Hepatocyte (in vitro differentiated cells): ENCODE results near the gene KRTAP5-10. TPM values are rescaled to one million over a fixed set of nuclear protein-coding genes. Genes with fewer than 3 reads are reported as not detected.

Experiments used
- DNase-seq: peaks from one replicate; pipeline ENCODE4 v3.0.0-alpha.2; 2016; ENCODE audit warnings: low spot score
- H2AFZ ChIP-seq: fragments of 200-600 bp; sonication (generic); 2 replicates; pipeline ENCODE4 v1.6.0; 2016; ENCODE audit warnings: antibody characterized with exemption, mild to moderate bottlenecking
- H3K27ac ChIP-seq: fragments of 200-600 bp; sonication (generic); 2 replicates; pipeline ENCODE4 v1.5.1; 2016; ENCODE audit warnings: mild to moderate bottlenecking
- H3K27me3 ChIP-seq: fragments of 200-600 bp; sonication (generic); 2 replicates; pipeline ENCODE4 v1.6.1; 2016
- H3K36me3 ChIP-seq: fragments of 200-600 bp; sonication (generic); replicated peaks from 2 replicates; pipeline ENCODE4 v1.5.1; 2016; ENCODE audit warnings: low read depth; ENCODE audit not compliant: insufficient read depth
- H3K4me1 ChIP-seq: fragments of 200-600 bp; sonication (generic); 2 replicates; pipeline ENCODE4 v1.5.1; 2016; ENCODE audit warnings: mild to moderate bottlenecking, moderate library complexity; ENCODE audit not compliant: insufficient read depth
- H3K4me2 ChIP-seq: fragments of 200-600 bp; sonication (generic); 2 replicates; pipeline ENCODE4 v1.6.0; 2016
- H3K4me3 ChIP-seq: fragments of 200-600 bp; sonication (generic); 2 replicates; pipeline ENCODE4 v1.5.1; 2016; ENCODE audit warnings: mild to moderate bottlenecking
- H3K79me2 ChIP-seq: fragments of 200-600 bp; sonication (generic); 2 replicates; pipeline ENCODE4 v1.6.0; 2017; ENCODE audit warnings: mild to moderate bottlenecking
- H3K9me2 ChIP-seq: fragments of 200-600 bp; sonication (generic); replicated peaks from 2 replicates; pipeline ENCODE4 v1.6.0; 2017; ENCODE audit warnings: mild to moderate bottlenecking; ENCODE audit not compliant: insufficient read depth
- H3K9me3 ChIP-seq: fragments of 200-600 bp; sonication (generic); 2 replicates; pipeline ENCODE4 v1.5.1; 2016; ENCODE audit warnings: low read depth, mild to moderate bottlenecking
- H4K20me1 ChIP-seq: fragments of 200-600 bp; sonication (generic); 2 replicates; pipeline ENCODE4 v1.6.0; 2016; ENCODE audit warnings: mild to moderate bottlenecking; ENCODE audit not compliant: insufficient read depth, poor library complexity, severe bottlenecking
- CTCF ChIP-seq: fragments of 200-600 bp; sonication (generic); IDR thresholded peaks from 2 replicates; pipeline ENCODE4 v1.5.1; 2016; ENCODE audit warnings: antibody characterized with exemption, mild to moderate bottlenecking; ENCODE audit not compliant: poor library complexity
- EZH2 ChIP-seq: fragments of 200-600 bp; sonication (generic); IDR thresholded peaks from 2 replicates; pipeline ENCODE4 v1.6.1; 2016; ENCODE audit warnings: antibody characterized with exemption, mild to moderate bottlenecking, borderline replicate concordance
- EZH2phosphoT487 ChIP-seq: fragments of 200-600 bp; sonication (generic); IDR thresholded peaks from one replicate; pipeline ENCODE4 v1.6.1; 2018; ENCODE audit warnings: antibody characterized with exemption, mild to moderate bottlenecking, low read depth, moderate library complexity; ENCODE audit not compliant: unreplicated experiment, severe bottlenecking
- WGBS: methylation state at CpG from one replicate; pipeline ENCODE4 v1.1.6; 2016; ENCODE audit warnings: low lambda C conversion rate; ENCODE audit errors: missing lambda C conversion rate; 5-methylcytosine and 5-hydroxymethylcytosine counted together
- polyA plus RNA-seq: library from polyadenylated mRNA; unstranded; fragments of >200 nt; fragmentation: Nextera tagmentation; extraction: Ambion mirVana; gene quantifications from 2 replicates; pipeline ENCODE4 v1.2.1, GENCODE V29; 2016
- total RNA-seq: library from RNA; depleted of rRNA; stranded (reverse); fragments of >200 nt; gene quantifications from 2 replicates; pipeline ENCODE4 v1.2.3, GENCODE V29; 2014

KRTAP5-10 gene
- total and polyA plus RNA-seq, 2 experiments from 2014 or later = 0.12 TPM; not detected in 1

GRCh38 chr11:71548716-71549151 lies 16.6 kb upstream of the KRTAP5-10 start:
- Histone ChIP-seq H2AFZ (no peak overlapping the region), H3K4me1 (peaks cover 7% of the 10 kb centered on the region), H3K36me3 (no peaks in the 10 kb centered on the region), H4K20me1 (no peaks in the 10 kb centered on the region), H3K79me2 (no peaks in the 10 kb centered on the region), H3K27ac (no peak overlapping the region), H3K9me3 (no peaks in the 10 kb centered on the region), H3K4me2 (no peak overlapping the region), H3K4me3 (no peak overlapping the region), H3K27me3 (no peaks in the 10 kb centered on the region), H3K9me2 (no peaks in the 10 kb centered on the region)
- no peak for DNase-seq
- TF ChIP-seq EZH2 = no peak
- no peak for TF ChIP-seq EZH2phosphoT487
- TF ChIP-seq CTCF = no peak
- 83% methylated on average over 5 of the region's 5 CpGs for whole genome bisulfite sequencing

- Histone ChIP-seq H3K4me1 (no peaks in the 10 kb centered on the region), H3K79me2 (no peaks in the 10 kb centered on the region), H3K9me2 (no peaks in the 10 kb centered on the region), H3K4me3 (no peak overlapping the region), H3K27me3 (no peaks in the 10 kb centered on the region), H2AFZ (no peak overlapping the region), H4K20me1 (no peaks in the 10 kb centered on the region), H3K27ac (no peak overlapping the region), H3K4me2 (no peak overlapping the region), H3K36me3 (no peaks in the 10 kb centered on the region), H3K9me3 (no peaks in the 10 kb centered on the region)
- WGBS = 93% methylated on average over 1 of the region's 1 CpG
- no peak for TF ChIP-seq EZH2
- TF ChIP-seq EZH2phosphoT487 = no peak
- no peak for TF ChIP-seq CTCF
- no peak for DNase-seq
These were observed 13.7 kb upstream of the KRTAP5-10 start for GRCh38 chr11:71551711-71552110.

GRCh38 chr11:71554996-71555395 lies 10.4 kb upstream of the KRTAP5-10 start:
- H3K9me2 ChIP-seq = no peaks in the 10 kb centered on the region
- WGBS = 90% methylated on average over 6 of the region's 6 CpGs
- no peaks in the 10 kb centered on the region for H3K79me2 ChIP-seq
- H3K4me1 ChIP-seq = no peaks in the 10 kb centered on the region
- TF ChIP-seq CTCF (no peak), EZH2phosphoT487 (no peak), EZH2 (no peak)
- no peaks in the 10 kb centered on the region for H4K20me1 ChIP-seq
- no peaks in the 10 kb centered on the region for H3K27me3 ChIP-seq
- H3K27ac ChIP-seq = no peak overlapping the region
- no peak overlapping the region for H3K4me3 ChIP-seq
- no peak for DNase-seq
- no peak overlapping the region for H3K4me2 ChIP-seq
- H3K36me3 ChIP-seq = no peaks in the 10 kb centered on the region
- H2AFZ ChIP-seq = no peak overlapping the region
- no peaks in the 10 kb centered on the region for H3K9me3 ChIP-seq

GRCh38 chr11:71555508-71555907 lies 9.9 kb upstream of the KRTAP5-10 start:
- H3K9me2 ChIP-seq = no peaks in the 10 kb centered on the region
- H3K27ac ChIP-seq = no peak overlapping the region
- H3K4me1 ChIP-seq = no peaks in the 10 kb centered on the region
- no peaks in the 10 kb centered on the region for H3K36me3 ChIP-seq
- no peaks in the 10 kb centered on the region for H3K9me3 ChIP-seq
- H4K20me1 ChIP-seq = no peaks in the 10 kb centered on the region
- H3K79me2 ChIP-seq = no peaks in the 10 kb centered on the region
- 96% methylated on average over 11 of the region's 11 CpGs for WGBS
- no peaks in the 10 kb centered on the region for H3K27me3 ChIP-seq
- no peak overlapping the region for H3K4me3 ChIP-seq
- no peak overlapping the region for H2AFZ ChIP-seq
- DNase-seq = no peak
- no peak overlapping the region for H3K4me2 ChIP-seq
- TF ChIP-seq CTCF (no peak), EZH2phosphoT487 (no peak), EZH2 (no peak)
